HG02571 (cell line): ENCODE results near the gene COL1A2.
A peak's percentile ranks its signal among the peaks of the same experiment; 100 is the strongest.

ENCODE experiments used
- ATAC-seq: cut with Tn5 transposase; IDR thresholded peaks from one replicate; pipeline ENCODE4 v1.9.1; 2021; ENCODE audit warnings: mild to moderate bottlenecking, moderate library complexity; ENCODE audit not compliant: unreplicated experiment

The COL1A2 gene

GRCh38 chr7:94382132-94382531, 12.6 kb upstream of the COL1A2 start:
- no peak for ATAC-seq

- ATAC-seq = no peak
Observed at GRCh38 chr7:94382746-94383145, 11.9 kb upstream of the COL1A2 start.

GRCh38 chr7:94384315-94384714, 10.4 kb upstream of the COL1A2 start:
- ATAC-seq = no peak

GRCh38 chr7:94386416-94386815, 8.3 kb upstream of the COL1A2 start:
- ATAC-seq = no peak

GRCh38 chr7:94388540-94388939, 6.2 kb upstream of the COL1A2 start:
- no peak for ATAC-seq

GRCh38 chr7:94389381-94389780, 5.3 kb upstream of the COL1A2 start:
- no peak for ATAC-seq

GRCh38 chr7:94391726-94392392, 2.8 kb upstream of the COL1A2 start:
- ATAC-seq = no peak

GRCh38 chr7:94392393-94392786, 2.3 kb upstream of the COL1A2 start:
- ATAC-seq = no peak

- no peak for ATAC-seq
Observed at GRCh38 chr7:94393246-94394108, 1.2 kb upstream of the COL1A2 start.

GRCh38 chr7:94394109-94394436, 622 bp upstream of the COL1A2 start:
- no peak for ATAC-seq

GRCh38 chr7:94395141-94396036, 694 bp downstream of the COL1A2 start:
- peak; percentile 92 for ATAC-seq

- ATAC-seq = no peak
Observed at GRCh38 chr7:94396037-94396431, 1.3 kb downstream of the COL1A2 start.

- ATAC-seq = no peak
Observed at GRCh38 chr7:94396596-94396995, 1.9 kb downstream of the COL1A2 start.

GRCh38 chr7:94397722-94398121, 3.0 kb downstream of the COL1A2 start:
- ATAC-seq = no peak

GRCh38 chr7:94398841-94399240, 4.1 kb downstream of the COL1A2 start:
- no peak for ATAC-seq

GRCh38 chr7:94400022-94400421, 5.3 kb downstream of the COL1A2 start:
- no peak for ATAC-seq

GRCh38 chr7:94400643-94401427, 6.1 kb downstream of the COL1A2 start:
- ATAC-seq = no peak

- ATAC-seq = no peak
Observed at GRCh38 chr7:94401428-94401814, 6.7 kb downstream of the COL1A2 start.

GRCh38 chr7:94403546-94403945, 8.9 kb downstream of the COL1A2 start:
- no peak for ATAC-seq

- ATAC-seq = no peak
Observed at GRCh38 chr7:94405506-94405905, 10.8 kb downstream of the COL1A2 start.

GRCh38 chr7:94406696-94407095, 12.0 kb downstream of the COL1A2 start:
- ATAC-seq = no peak
